Activated T-helper 1 cell treated with anti-CD3 and anti-CD28 coated beads, Interleukin-12 subunit alpha, Interleukin-12 subunit beta, Interleukin-2, Interleukin-4 antibody, amounts not matched to agents 30 ng/mL and 10 ng/mL and 1 ng/mL, durations not matched to agents 14 hours and 24 hours and 36 hours (primary cell): ENCODE measurements around the gene POLR2B. TPM values are rescaled to one million over a fixed set of nuclear protein-coding genes. Genes with fewer than 3 reads are reported as not detected.

Source experiments
- DNase-seq: peaks from one replicate; pipeline ENCODE4 v3.0.0; 2021; ENCODE audit warnings: low spot score
- H3K27ac Mint-ChIP-seq: one replicate; pipeline ENCODE4 v1.8.0; 2021; ENCODE audit warnings: mild to moderate bottlenecking, mixed read lengths
- H3K27me3 Mint-ChIP-seq: one replicate; pipeline ENCODE4 v1.8.0; 2022; ENCODE audit warnings: mild to moderate bottlenecking, moderate library complexity, mixed read lengths; ENCODE audit not compliant: insufficient read depth
- H3K36me3 Mint-ChIP-seq: one replicate; pipeline ENCODE4 v1.8.0; 2021; ENCODE audit warnings: low read depth, mixed read lengths
- H3K4me1 Mint-ChIP-seq: one replicate; pipeline ENCODE4 v1.8.0; 2021; ENCODE audit warnings: low read depth, mixed read lengths
- H3K4me3 Mint-ChIP-seq: one replicate; pipeline ENCODE4 v1.8.0; 2021; ENCODE audit warnings: mild to moderate bottlenecking, moderate library complexity, mixed read lengths
- H3K9me3 Mint-ChIP-seq: one replicate; pipeline ENCODE4 v1.8.0; 2021; ENCODE audit warnings: mixed read lengths
- intact Hi-C: fragments of 100-400 bp; cut with micrococcal nuclease; formaldehyde crosslinking; loops from one replicate; pipeline ENCODE4 v1.15.1; 2024
- total RNA-seq: library from RNA; stranded (reverse); gene quantifications from 2 replicates; pipeline ENCODE4 v1.2.3, GENCODE V29; 2022

The POLR2B gene
- total RNA-seq, 1 donor from 2014 or later = 145 TPM

DNA sequence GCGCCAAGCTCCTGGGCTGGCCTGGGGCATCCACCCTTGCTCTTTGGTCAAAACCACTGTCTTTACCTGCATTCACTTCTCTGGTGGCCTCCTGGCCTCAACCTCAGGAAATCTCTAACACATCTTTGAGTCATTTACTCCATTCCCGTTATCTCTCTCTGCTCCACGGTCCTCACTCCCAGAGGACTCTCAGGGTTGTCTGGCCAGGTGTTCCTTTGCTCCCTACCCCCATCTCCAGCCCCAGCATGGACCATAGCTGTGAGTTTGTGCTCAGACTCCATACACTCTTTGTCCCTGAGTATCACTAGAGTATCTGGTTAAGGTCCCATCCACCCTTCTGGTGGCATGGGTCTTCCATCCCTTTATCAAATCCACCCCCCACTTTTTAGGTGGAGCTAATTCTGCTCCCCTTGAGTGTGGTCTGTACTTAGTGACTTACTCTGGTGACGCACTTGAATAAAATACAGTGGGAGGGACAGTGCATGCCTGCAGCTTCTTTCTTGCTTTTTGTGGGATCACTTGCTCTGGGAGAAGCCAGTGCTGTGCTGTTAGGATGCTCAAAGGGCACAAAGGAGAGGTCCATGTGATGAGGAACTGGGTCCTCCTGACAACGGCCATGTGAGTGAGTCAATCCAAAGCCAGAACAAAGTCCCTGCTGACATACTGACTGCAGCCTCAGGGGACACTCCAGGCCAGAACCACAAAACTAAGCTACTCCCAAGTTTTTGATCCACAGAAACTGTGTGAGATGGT lies 87.2 kb downstream of the POLR2B start:
- Mint-ChIP-seq H3K36me3 (no peaks in the 10 kb centered on the region), H3K4me3 (no peak overlapping the region), H3K27me3 (peaks cover 1% of the 10 kb centered on the region), H3K27ac (no peak overlapping the region), H3K9me3 (no peaks in the 10 kb centered on the region), H3K4me1 (no peaks in the 10 kb centered on the region)
- DNase-seq = no peak
- intact Hi-C loops = no loop called here

DNA sequence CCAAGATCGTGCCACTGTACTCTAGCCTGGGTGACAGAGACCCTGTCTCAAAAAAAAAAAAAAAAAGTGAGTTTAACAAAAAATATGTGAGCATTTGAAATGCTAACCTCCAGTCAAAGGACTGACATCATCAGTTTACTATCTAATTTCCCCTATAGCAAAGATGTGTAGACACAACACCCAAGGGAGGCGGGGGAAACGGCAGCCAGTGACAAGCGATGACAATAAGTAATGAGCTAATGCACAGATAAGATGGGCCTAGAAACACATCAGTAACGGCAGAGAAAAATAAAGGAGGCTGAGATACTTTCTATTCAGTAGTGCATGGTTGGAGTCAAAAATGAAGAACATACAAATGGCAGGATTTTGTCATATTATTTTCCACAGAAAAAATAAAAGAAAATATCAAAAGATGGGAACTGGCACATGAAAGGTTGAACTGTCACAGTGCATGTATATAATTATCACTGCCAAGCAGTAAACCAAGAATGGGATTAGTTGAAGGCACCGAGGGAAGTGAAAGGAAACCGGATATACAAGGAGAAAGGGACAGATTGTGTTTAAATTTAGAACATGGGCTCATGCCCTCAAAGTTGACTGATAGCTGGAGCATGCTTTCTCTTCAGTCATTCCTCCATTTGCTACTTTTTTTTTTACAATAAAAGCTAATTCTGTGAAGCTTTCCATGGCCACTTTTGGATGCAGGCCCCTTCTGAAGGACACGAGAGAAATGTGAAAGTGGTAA lies 89.7 kb downstream of the POLR2B start:
- intact Hi-C loops = no loop called here

DNA sequence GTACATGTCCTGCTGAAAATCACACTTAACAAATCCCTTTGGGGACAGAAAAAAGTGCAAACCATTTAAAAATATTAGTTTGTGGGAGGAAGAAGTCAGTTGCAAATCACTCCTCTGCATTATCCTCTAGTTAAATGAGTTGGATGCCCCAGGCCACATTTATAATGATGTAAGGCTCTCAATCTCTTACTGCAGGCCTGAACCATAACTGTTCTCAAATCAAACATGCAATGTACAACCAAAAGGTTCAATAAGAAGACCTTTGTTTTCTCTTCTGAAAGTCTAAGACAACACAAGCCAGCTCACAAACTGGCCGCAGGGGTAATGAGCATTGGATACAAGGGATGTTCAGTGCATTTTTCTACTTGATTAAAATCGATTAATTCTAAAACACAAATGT lies 91.8 kb downstream of the POLR2B start:
- no peaks in the 10 kb centered on the region for H3K9me3 Mint-ChIP-seq
- H3K27ac Mint-ChIP-seq = no peak overlapping the region
- intact Hi-C loops = no loop called here
- no peak overlapping the region for H3K4me3 Mint-ChIP-seq
- no peak for DNase-seq
- H3K36me3 Mint-ChIP-seq = no peaks in the 10 kb centered on the region
- no peaks in the 10 kb centered on the region for H3K27me3 Mint-ChIP-seq
- H3K4me1 Mint-ChIP-seq = no peaks in the 10 kb centered on the region

More for the DNA sequence above, 89.7 kb downstream of the POLR2B start:
- Mint-ChIP-seq H3K4me1 (no peaks in the 10 kb centered on the region), H3K9me3 (no peaks in the 10 kb centered on the region), H3K27ac (no peak overlapping the region), H3K36me3 (no peaks in the 10 kb centered on the region), H3K4me3 (no peak overlapping the region), H3K27me3 (peaks cover 1% of the 10 kb centered on the region)
- no peak for DNase-seq

DNA sequence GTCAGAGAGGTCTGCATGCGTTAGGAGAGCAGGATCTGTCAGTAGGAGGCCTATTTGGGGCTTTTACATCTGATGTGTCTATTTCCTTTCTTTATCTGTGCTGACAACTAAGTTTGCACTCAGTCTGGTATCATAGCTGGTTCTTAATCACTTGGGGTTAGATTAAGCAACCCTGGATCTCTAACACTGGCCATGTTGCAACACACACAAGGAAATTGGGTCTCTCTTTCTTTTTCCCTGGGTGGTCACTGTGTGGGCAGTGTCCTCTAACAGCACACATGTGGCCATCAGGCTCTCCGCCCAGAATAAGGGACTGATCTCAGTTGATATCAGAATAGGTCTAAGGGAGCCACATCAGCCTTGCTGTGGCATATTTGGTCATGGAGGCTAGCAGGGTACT lies 92.6 kb downstream of the POLR2B start:
- H3K27ac Mint-ChIP-seq = no peak overlapping the region
- H3K4me3 Mint-ChIP-seq = no peak overlapping the region

DNA sequence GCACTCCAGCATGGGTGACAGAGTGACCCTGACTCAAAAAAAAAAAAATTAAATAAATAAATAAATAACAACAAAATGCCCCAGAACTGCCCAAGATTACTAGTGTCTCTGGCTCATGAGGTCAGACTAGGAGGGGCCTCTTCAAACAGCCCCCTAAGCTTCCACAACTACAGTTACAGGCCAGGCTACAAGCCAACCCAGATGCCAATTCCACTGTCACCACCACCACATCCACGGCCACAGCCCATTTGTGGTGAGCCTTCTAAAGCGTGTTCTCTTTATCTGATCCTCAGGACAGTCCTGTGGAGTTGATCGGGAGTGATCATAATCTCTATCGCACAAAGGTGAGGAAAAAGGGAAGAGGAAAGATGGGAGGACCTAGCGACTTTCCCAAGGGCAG lies 94.9 kb downstream of the POLR2B start:
- no peak for DNase-seq
- intact Hi-C loops = no loop called here
- Mint-ChIP-seq H3K27me3 (no peaks in the 10 kb centered on the region), H3K9me3 (no peaks in the 10 kb centered on the region), H3K4me3 (no peak overlapping the region), H3K27ac (no peak overlapping the region), H3K4me1 (no peaks in the 10 kb centered on the region), H3K36me3 (no peaks in the 10 kb centered on the region)

More for the DNA sequence above, 92.6 kb downstream of the POLR2B start:
- Mint-ChIP-seq H3K9me3 (no peaks in the 10 kb centered on the region), H3K36me3 (no peaks in the 10 kb centered on the region), H3K27me3 (no peaks in the 10 kb centered on the region), H3K4me1 (no peaks in the 10 kb centered on the region)
- intact Hi-C loops = no loop called here
- no peak for DNase-seq

DNA sequence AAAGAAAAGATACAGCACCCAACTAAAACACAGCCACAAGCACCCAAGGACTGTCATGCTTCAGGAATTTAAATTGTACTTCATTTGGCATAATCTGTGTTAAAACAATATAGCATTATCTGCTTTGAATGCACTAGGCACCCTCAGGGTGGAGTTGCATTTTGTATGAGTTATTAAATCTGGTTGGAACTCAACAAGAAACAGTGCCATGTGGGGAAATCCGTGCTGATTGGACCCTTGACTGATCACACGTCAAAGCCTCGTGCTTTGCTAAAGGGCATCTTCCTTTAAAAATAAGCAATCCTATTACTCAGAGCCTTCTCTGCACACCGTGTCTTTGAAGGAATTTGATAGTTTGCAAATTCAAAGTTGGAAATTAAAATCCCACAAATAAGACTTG lies 96.0 kb downstream of the POLR2B start:
- no peak for DNase-seq
- Mint-ChIP-seq H3K27me3 (no peaks in the 10 kb centered on the region), H3K9me3 (no peaks in the 10 kb centered on the region), H3K27ac (no peak overlapping the region), H3K36me3 (no peaks in the 10 kb centered on the region), H3K4me1 (no peaks in the 10 kb centered on the region), H3K4me3 (no peak overlapping the region)
- intact Hi-C loops = no loop called here

DNA sequence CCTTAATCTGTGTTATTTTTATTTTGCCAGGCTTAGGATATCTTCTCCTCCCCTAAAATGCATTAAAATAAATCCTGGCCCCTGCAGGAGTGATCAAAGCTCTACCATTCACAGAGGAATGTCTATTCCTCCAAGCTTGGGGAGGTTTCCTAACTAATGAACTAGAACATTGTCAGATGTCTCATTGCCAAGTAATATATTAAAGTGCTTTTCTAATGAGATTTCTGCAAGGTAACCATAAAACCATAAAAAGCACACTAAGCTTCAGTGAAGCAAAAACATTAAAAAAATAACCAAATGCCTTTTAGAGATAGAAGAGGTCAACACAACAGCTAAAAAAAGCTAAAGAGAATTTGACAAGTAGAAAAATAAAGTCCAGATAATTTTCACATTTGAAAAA lies 96.7 kb downstream of the POLR2B start:
- H3K27ac Mint-ChIP-seq = no peak overlapping the region
- intact Hi-C loops = no loop called here
- DNase-seq = no peak
- H3K4me1 Mint-ChIP-seq = no peaks in the 10 kb centered on the region
- no peaks in the 10 kb centered on the region for H3K9me3 Mint-ChIP-seq
- no peak overlapping the region for H3K4me3 Mint-ChIP-seq
- H3K27me3 Mint-ChIP-seq = no peaks in the 10 kb centered on the region
- no peaks in the 10 kb centered on the region for H3K36me3 Mint-ChIP-seq

DNA sequence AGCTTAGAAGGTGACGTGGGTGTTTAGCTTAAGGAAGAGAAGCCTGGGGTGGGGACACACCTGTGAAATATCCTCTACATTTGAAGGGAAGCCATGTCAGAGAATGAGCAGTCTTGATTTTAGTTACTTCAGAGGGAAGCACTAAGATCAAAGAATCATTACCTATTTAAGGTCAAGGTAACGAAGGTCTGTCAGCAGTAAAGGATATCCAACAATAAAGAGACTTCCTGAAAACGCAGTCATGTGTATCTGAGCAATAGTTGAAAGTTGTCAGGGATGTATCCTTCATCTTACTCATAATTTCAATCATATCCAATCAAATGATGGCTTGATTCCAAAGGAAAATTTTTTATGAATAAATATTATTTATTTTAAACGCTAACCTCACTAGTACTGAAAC lies 98.0 kb downstream of the POLR2B start:
- intact Hi-C loops = no loop called here
- no peak overlapping the region for H3K27ac Mint-ChIP-seq
- H3K36me3 Mint-ChIP-seq = no peaks in the 10 kb centered on the region
- no peak overlapping the region for H3K4me3 Mint-ChIP-seq
- no peaks in the 10 kb centered on the region for H3K9me3 Mint-ChIP-seq
- no peak for DNase-seq
- no peaks in the 10 kb centered on the region for H3K27me3 Mint-ChIP-seq
- H3K4me1 Mint-ChIP-seq = no peaks in the 10 kb centered on the region

DNA sequence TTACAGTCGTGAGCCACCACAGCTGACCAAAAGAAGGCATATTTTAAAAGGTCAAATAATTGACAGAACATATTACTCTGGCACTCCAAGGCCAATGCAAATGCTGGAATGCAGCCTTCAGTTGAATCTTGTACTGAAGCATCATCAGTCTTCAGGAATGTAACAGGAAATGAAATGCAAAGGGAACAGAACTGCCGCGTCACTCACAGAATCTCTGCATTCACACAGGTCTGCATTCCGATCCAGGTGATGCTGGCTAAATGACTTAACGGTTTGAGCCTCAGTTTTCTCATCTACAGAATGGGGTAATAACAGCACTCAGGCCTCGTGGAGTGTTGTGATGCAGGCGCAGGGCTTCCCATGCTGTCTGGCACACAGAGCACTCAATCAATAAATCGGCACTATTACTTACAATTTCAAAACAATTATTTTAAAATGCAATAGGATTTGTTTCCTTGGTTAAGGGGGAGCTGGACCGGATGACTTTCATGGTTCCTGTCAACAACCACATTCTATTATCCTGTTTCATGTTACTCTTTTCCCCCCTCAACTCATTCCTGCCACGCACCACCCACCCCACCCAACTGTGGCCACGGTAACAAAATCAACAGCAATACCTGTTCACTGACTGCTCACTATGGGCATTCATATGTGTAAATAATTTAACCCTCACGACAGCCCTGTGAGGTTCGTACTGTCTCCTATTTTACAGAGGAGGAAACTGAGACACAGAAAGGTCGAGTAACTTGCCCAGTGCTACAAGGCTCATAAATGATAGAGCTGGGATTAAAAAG lies 99.1 kb downstream of the POLR2B start:
- H3K9me3 Mint-ChIP-seq = no peaks in the 10 kb centered on the region
- no peak overlapping the region for H3K27ac Mint-ChIP-seq
- H3K4me1 Mint-ChIP-seq = no peaks in the 10 kb centered on the region
- H3K4me3 Mint-ChIP-seq = no peak overlapping the region
- no peaks in the 10 kb centered on the region for H3K27me3 Mint-ChIP-seq
- no peaks in the 10 kb centered on the region for H3K36me3 Mint-ChIP-seq
- intact Hi-C loops = no loop called here
- DNase-seq = no peak

DNA sequence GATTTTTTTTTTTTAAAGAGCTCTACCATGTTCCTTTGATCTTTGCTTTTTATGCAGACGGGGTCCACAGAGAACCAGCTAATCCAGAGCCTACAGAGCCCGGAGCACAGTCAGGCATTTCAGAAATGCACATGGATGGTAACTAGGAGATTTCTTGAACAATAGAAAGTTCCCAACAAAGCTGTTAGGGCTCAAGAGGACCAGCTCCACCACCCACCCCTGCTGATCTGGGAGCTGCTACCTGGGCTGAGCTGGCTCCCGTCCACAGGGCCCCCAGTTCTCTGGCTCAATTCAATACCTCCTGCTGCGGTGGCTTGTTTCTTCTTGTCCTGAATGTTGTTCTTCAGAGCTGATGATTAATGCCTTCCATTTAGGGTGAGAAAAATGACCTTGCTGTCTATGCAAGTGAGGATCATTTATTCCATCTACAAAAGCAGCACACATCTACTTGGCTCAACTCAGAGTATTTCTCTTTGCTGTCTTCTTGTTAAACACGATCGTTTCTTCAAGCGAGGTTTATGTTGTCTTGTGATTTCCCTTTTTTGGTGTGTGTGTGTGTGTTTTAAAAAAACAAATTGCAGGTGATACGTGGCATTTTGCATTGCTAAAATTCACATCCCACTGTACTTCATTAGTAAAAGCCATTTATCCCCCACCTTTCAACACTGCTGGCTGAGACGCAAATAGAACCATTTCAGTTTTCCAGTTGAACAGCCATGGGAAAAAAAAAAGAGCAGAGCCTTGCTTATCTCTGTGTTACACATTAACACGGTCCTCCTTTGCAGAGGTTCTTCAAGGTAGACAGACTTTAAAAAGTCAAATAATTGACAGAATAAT lies 100.2 kb downstream of the POLR2B start:
- H3K9me3 Mint-ChIP-seq = no peaks in the 10 kb centered on the region
- no peak overlapping the region for H3K4me3 Mint-ChIP-seq
- H3K27me3 Mint-ChIP-seq = no peaks in the 10 kb centered on the region
- intact Hi-C loops = no loop called here
- H3K4me1 Mint-ChIP-seq = no peaks in the 10 kb centered on the region
- no peak overlapping the region for H3K27ac Mint-ChIP-seq
- no peak for DNase-seq
- H3K36me3 Mint-ChIP-seq = no peaks in the 10 kb centered on the region
